ENCODE results near the gene AMACR. TPM values are rescaled to one million over a fixed set of nuclear protein-coding genes. Genes with fewer than 3 reads are reported as not detected.

Gene AMACR
- total and polyA plus RNA-seq, 2 of the 8 experiments (the other 6 are each of a cell fraction or from before 2014, with no cell fraction given) = 9.1 to 12.6 TPM

DNA sequence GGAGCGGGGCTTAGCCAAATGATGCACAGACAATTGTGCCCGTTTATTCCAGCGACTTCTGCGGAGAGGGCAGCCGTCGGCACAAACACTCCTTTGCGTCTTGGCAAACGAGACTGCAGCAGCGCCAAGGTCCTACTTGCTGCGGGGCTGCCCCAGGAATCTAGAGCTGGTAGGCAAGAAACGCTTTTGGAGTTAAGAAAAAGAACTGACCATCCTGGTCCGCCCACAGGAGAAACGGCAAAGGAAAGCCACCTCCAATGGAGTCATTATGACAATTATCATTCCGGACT is 69.4 kb downstream of the AMACR start:
- TF ChIP-seq RXRA (IDR thresholded peaks at IDR 0.05; ENCODE audit: insufficient read depth, low read depth, low read length) (no peak), POU5F1 (IDR thresholded peaks at IDR 0.05; ENCODE audit: low read depth, low read length) (no peak), MAFK (IDR thresholded peaks at IDR 0.05; ENCODE audit: low read depth, low read length) (no peak), ASH2L (IDR thresholded peaks at IDR 0.05; ENCODE audit: low read length) (no peak), GABPA (IDR thresholded peaks at IDR 0.05; ENCODE audit: borderline replicate concordance, insufficient read depth, low read length) (no peak), BRCA1 (IDR thresholded peaks at IDR 0.05; ENCODE audit: low read depth, low read length) (no peak), CREB1 (IDR thresholded peaks at IDR 0.05) (no peak), TCF12 (IDR thresholded peaks at IDR 0.05; ENCODE audit: low read depth, low read length) (no peak), KDM5A (IDR thresholded peaks at IDR 0.05; ENCODE audit: low read length) (no peak), RFX5 (IDR thresholded peaks at IDR 0.05; ENCODE audit: borderline replicate concordance, low read depth, low read length) (no peak), TAF7 (optimal IDR thresholded peaks at IDR 0.05; ENCODE audit: borderline replicate concordance, low read depth, low read length) (no peak)
- TF ChIP-seq, protein P1, sequence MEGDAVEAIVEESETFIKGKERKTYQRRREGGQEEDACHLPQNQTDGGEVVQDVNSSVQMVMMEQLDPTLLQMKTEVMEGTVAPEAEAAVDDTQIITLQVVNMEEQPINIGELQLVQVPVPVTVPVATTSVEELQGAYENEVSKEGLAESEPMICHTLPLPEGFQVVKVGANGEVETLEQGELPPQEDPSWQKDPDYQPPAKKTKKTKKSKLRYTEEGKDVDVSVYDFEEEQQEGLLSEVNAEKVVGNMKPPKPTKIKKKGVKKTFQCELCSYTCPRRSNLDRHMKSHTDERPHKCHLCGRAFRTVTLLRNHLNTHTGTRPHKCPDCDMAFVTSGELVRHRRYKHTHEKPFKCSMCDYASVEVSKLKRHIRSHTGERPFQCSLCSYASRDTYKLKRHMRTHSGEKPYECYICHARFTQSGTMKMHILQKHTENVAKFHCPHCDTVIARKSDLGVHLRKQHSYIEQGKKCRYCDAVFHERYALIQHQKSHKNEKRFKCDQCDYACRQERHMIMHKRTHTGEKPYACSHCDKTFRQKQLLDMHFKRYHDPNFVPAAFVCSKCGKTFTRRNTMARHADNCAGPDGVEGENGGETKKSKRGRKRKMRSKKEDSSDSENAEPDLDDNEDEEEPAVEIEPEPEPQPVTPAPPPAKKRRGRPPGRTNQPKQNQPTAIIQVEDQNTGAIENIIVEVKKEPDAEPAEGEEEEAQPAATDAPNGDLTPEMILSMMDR (IDR thresholded peaks at IDR 0.05; ENCODE audit: control extremely low read depth in 1 of 3, insufficient read depth in 1 of 3, low read depth in 1 of 3, low read length in 3 of 3) = no peak
- Histone ChIP-seq H2BK15ac (ENCODE audit: low read length) (no peak overlapping the region), H3K79me1 (ENCODE audit: low read depth, low read length) (no peaks in the 10 kb centered on the region), H2AK5ac (ENCODE audit: low read depth, low read length) (no peak overlapping the region), H4K5ac (ENCODE audit: insufficient read length, low read depth, low read length) (no peak overlapping the region), H3K4ac (replicated peaks; ENCODE audit: insufficient read length, low read depth, low read length) (no peak overlapping the region), H2BK120ac (replicated peaks; ENCODE audit: low read depth, low read length) (no peak overlapping the region), H3K4me3 (ENCODE audit: extremely low read depth in 1 of 4, insufficient read depth in 2 of 4, low read depth in 3 of 4, low read length in 4 of 4) (no peak overlapping the region), H2AFZ (ENCODE audit: low read length) (no peak overlapping the region), H4K8ac (ENCODE audit: extremely low read depth, insufficient read depth, low read length) (no peak overlapping the region), H4K20me1 (replicated peaks in 1 of 2; ENCODE audit: control insufficient read depth in 1 of 2, insufficient read depth in 2 of 2, low read length in 2 of 2) (no peaks in the 10 kb centered on the region), H3K79me2 (ENCODE audit: control insufficient read depth in 1 of 2, insufficient read depth in 2 of 2, low read length in 2 of 2) (no peaks in the 10 kb centered on the region), H3K9ac (replicated peaks in 1 of 4; ENCODE audit: extremely low read depth in 1 of 4, low read depth in 3 of 4, low read length in 3 of 4) (no peak overlapping the region), H3K23ac (ENCODE audit: insufficient read length) (no peak overlapping the region), H2BK20ac (ENCODE audit: low read length) (no peak overlapping the region), H3K14ac (ENCODE audit: insufficient read length) (no peak overlapping the region), H3K23me2 (ENCODE audit: low read depth, low read length) (peaks cover 7% of the 10 kb centered on the region), H3K4me2 (ENCODE audit: insufficient read depth in 1 of 2, low read depth in 2 of 2, low read length in 2 of 2) (no peak overlapping the region), H4K91ac (replicated peaks; ENCODE audit: insufficient read length, low read length) (no peak overlapping the region), H3K36me3 (ENCODE audit: control insufficient read depth in 2 of 4, insufficient read depth in 4 of 4, low read length in 3 of 4) (no peaks in the 10 kb centered on the region), H3K9me3 (ENCODE audit: insufficient read depth in 2 of 2, low read depth in 1 of 2, low read length in 1 of 2) (no peaks in the 10 kb centered on the region), H3K4me1 (replicated peaks in 1 of 4; ENCODE audit: control insufficient read depth in 3 of 4, insufficient read depth in 4 of 4, low read length in 3 of 4) (peaks cover 0 to 4% (median 3%) of the 10 kb centered on the region in 4 experiments; a peak in 3 of 7 replicates), H3K27ac (ENCODE audit: low read depth, low read length) (no peak overlapping the region), H2BK12ac (ENCODE audit: low read depth, low read length) (no peak overlapping the region), H3K27me3 (replicated peaks in 1 of 4; ENCODE audit: control insufficient read depth in 3 of 4, extremely low read depth in 1 of 4, insufficient read depth in 3 of 4, low read length in 3 of 4) (peaks cover 0 to 17% (median 13%) of the 10 kb centered on the region in 4 experiments; a peak in 5 of 7 replicates), H3K18ac (ENCODE audit: extremely low read depth, low read length) (no peak overlapping the region), H2BK5ac (ENCODE audit: low read depth, low read length) (no peak overlapping the region), H3K56ac (replicated peaks; ENCODE audit: insufficient read length, low read depth, low read length) (no peak overlapping the region)
- DNase-seq (ENCODE audit: low read depth in 1 of 2, low spot score in 2 of 2) (no peak), FAIRE-seq (no peak)
- CTCF ChIA-PET (ENCODE audit: partially characterized antibody) = interaction anchor here (0.6 to 1.4 kb wide), 6 partner anchors 21 to 145 kb away, joined by 3 to 4 read pairs (median 3); no protein-coding TSS in a partner anchor
- 87% methylated on average over 14 of the region's 14 CpGs; no CpG with 5 or more reads in 1 of the 2 experiments for WGBS, 2 experiments (ENCODE audit: extremely low coverage in 1 of 2, insufficient coverage in 1 of 2, insufficient read length in 1 of 2, insufficient replicate concordance in 2 of 2, low coverage in 1 of 2, low lambda C conversion rate in 2 of 2, missing lambda C conversion rate in 1 of 2)
- POLR2A ChIA-PET (ENCODE audit: partially characterized antibody) = no interaction called here

Data from H1 (cell line).